Chondrocyte (in vitro differentiated cells): ENCODE results near the gene COL4A2. TPM values are rescaled to one million over a fixed set of nuclear protein-coding genes. Genes with fewer than 3 reads are reported as not detected.

ENCODE experiments used
- DNase-seq: peaks from one replicate; pipeline ENCODE4 v3.0.0; 2021; ENCODE audit warnings: mixed read lengths, low spot score
- H3K27ac Mint-ChIP-seq: one replicate; pipeline ENCODE4 v1.8.0; 2021; ENCODE audit warnings: mild to moderate bottlenecking, moderate library complexity, mixed read lengths; ENCODE audit not compliant: unreplicated experiment
- H3K27me3 Mint-ChIP-seq: 2 replicates; pipeline ENCODE4 v1.8.0; 2021; ENCODE audit warnings: low read depth, mixed read lengths
- H3K36me3 Mint-ChIP-seq: 2 replicates; pipeline ENCODE4 v1.8.0; 2021; ENCODE audit warnings: low read depth, mixed read lengths
- H3K4me1 Mint-ChIP-seq: 2 replicates; pipeline ENCODE4 v1.8.0; 2021; ENCODE audit warnings: low read depth, mild to moderate bottlenecking, mixed read lengths
- H3K4me3 Mint-ChIP-seq: one replicate; pipeline ENCODE4 v1.8.0; 2021; ENCODE audit warnings: mild to moderate bottlenecking, moderate library complexity, mixed read lengths; ENCODE audit not compliant: unreplicated experiment
- H3K9me3 Mint-ChIP-seq: 2 replicates; pipeline ENCODE4 v1.8.0; 2021; ENCODE audit warnings: low read depth, mixed read lengths
- CTCF ChIP-seq: fragments of 200-600 bp; sonication (generic); IDR thresholded peaks from 2 replicates; pipeline ENCODE4 v1.5.0; 2021; ENCODE audit warnings: antibody characterized with exemption, mild to moderate bottlenecking, moderate library complexity
- total RNA-seq: library from RNA; stranded (reverse); gene quantifications from 3 replicates; pipeline ENCODE4 v1.2.1, GENCODE V29; 2021

Gene COL4A2
- total RNA-seq, 1 donor from 2014 or later: 2,366 TPM

- Mint-ChIP-seq H3K9me3 (no peaks in the 10 kb centered on the region), H3K27me3 (no peaks in the 10 kb centered on the region), H3K4me3 (no peak overlapping the region), H3K27ac (peak overlapping the region; percentile 89), H3K36me3 (peaks cover 46% of the 10 kb centered on the region), H3K4me1 (peaks cover 64% of the 10 kb centered on the region)
- TF ChIP-seq CTCF: no peak
- DNase-seq: no peak
Measured at GRCh38 chr13:110447801-110448200, 140.7 kb downstream of the COL4A2 start.

GRCh38 chr13:110448230-110448629, 141.1 kb downstream of the COL4A2 start:
- Mint-ChIP-seq H3K4me3 (no peak overlapping the region), H3K27ac (peak overlapping the region; percentile 89), H3K36me3 (peaks cover 48% of the 10 kb centered on the region), H3K27me3 (no peaks in the 10 kb centered on the region), H3K4me1 (peaks cover 59% of the 10 kb centered on the region), H3K9me3 (no peaks in the 10 kb centered on the region)
- no peak for DNase-seq
- TF ChIP-seq CTCF: no peak

GRCh38 chr13:110448677-110449076, 141.6 kb downstream of the COL4A2 start:
- H3K27me3 Mint-ChIP-seq: no peaks in the 10 kb centered on the region
- DNase-seq: no peak
- no peak for TF ChIP-seq CTCF
- peaks cover 56% of the 10 kb centered on the region for H3K4me1 Mint-ChIP-seq
- H3K36me3 Mint-ChIP-seq: peaks cover 50% of the 10 kb centered on the region
- H3K4me3 Mint-ChIP-seq: no peak overlapping the region
- no peaks in the 10 kb centered on the region for H3K9me3 Mint-ChIP-seq
- peak overlapping the region; percentile 89 for H3K27ac Mint-ChIP-seq

- H3K4me3 Mint-ChIP-seq: no peak overlapping the region
- no peaks in the 10 kb centered on the region for H3K9me3 Mint-ChIP-seq
- no peak for TF ChIP-seq CTCF
- no peaks in the 10 kb centered on the region for H3K27me3 Mint-ChIP-seq
- no peak for DNase-seq
- peak overlapping the region; percentile 89 for H3K27ac Mint-ChIP-seq
- H3K36me3 Mint-ChIP-seq: peaks cover 52% of the 10 kb centered on the region
- H3K4me1 Mint-ChIP-seq: peaks cover 52% of the 10 kb centered on the region
Measured at GRCh38 chr13:110449219-110450015, 142.3 kb downstream of the COL4A2 start.

- peak overlapping the region; percentile 77 for H3K27ac Mint-ChIP-seq
Measured at GRCh38 chr13:110450016-110450900, 143.2 kb downstream of the COL4A2 start.

More at GRCh38 chr13:110450016-110450900, 143.2 kb downstream of the COL4A2 start:
- no peak overlapping the region for H3K4me3 Mint-ChIP-seq
- no peak for TF ChIP-seq CTCF
- H3K27me3 Mint-ChIP-seq: no peaks in the 10 kb centered on the region
- peaks cover 58% of the 10 kb centered on the region for H3K36me3 Mint-ChIP-seq
- peak; percentile 74 for DNase-seq
- no peaks in the 10 kb centered on the region for H3K9me3 Mint-ChIP-seq
- H3K4me1 Mint-ChIP-seq: peaks cover 44% of the 10 kb centered on the region
